ENCODE data around the gene MICU1. TPM values are rescaled to one million over a fixed set of nuclear protein-coding genes. Genes with fewer than 3 reads are reported as not detected.

Gene MICU1
- total and polyA plus RNA-seq, 10 of the 15 experiments (the other 5 are each of a cell fraction or from before 2014, with no cell fraction given): 18.2 to 36.4 (median 22.2) TPM

DNA sequence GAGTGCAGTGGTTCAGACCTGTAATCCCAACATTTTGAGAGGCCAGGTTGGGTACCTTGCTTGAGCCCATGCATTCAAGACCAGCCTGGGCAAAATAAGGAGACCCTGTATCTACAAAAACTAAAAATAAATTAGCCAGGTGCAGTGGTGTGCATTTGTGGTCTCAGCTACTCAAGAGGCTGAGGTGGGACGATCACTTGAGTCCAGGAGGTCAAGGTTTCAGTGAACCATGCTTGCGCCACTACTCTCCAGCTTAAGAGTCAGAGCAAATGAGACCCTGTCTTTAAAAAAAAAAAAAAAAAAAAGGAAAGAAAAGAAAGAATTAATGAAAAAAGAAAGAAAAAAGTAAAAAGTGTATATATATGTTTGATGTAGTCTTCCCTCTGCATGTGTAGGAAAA lies 24.7 kb downstream of the MICU1 start:
- H2AFZ ChIP-seq (ENCODE audit: control insufficient read depth, low read depth, low read length): no peak overlapping the region
- DNase-seq (ENCODE audit: low read depth, low spot score) (no peak), FAIRE-seq (no peak), ATAC-seq (no peak)
- no peak for TF ChIP-seq NFYB (IDR thresholded peaks at IDR 0.05; ENCODE audit: insufficient read depth, low read depth, low read length)
- no peak for TF ChIP-seq NFXL1 (IDR thresholded peaks at IDR 0.05; ENCODE audit: borderline replicate concordance)
- no peak for TF ChIP-seq HDAC6 (IDR thresholded peaks at IDR 0.05; ENCODE audit: unreplicated experiment)
- TF ChIP-seq, protein P1, sequence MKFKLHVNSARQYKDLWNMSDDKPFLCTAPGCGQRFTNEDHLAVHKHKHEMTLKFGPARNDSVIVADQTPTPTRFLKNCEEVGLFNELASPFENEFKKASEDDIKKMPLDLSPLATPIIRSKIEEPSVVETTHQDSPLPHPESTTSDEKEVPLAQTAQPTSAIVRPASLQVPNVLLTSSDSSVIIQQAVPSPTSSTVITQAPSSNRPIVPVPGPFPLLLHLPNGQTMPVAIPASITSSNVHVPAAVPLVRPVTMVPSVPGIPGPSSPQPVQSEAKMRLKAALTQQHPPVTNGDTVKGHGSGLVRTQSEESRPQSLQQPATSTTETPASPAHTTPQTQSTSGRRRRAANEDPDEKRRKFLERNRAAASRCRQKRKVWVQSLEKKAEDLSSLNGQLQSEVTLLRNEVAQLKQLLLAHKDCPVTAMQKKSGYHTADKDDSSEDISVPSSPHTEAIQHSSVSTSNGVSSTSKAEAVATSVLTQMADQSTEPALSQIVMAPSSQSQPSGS (IDR thresholded peaks at IDR 0.05; ENCODE audit: low read length): no peak
- TF ChIP-seq BACH1 (IDR thresholded peaks at IDR 0.05; ENCODE audit: borderline replicate concordance): no peak
- POLR2A ChIA-PET: interaction anchor here (0.6 to 0.7 kb wide), 2 partner anchors 12 to 1250 kb away, joined by 5 to 6 read pairs; no protein-coding TSS in a partner anchor
- no peaks in the 10 kb centered on the region for H3K9me3 ChIP-seq (replicated peaks; ENCODE audit: control insufficient read depth, insufficient read depth, low read length)
- H3K9ac ChIP-seq (ENCODE audit: control insufficient read depth, insufficient read depth, low read length): no peak overlapping the region
- no peaks in the 10 kb centered on the region for H3K27me3 ChIP-seq (replicated peaks in 1 of 2; ENCODE audit: control insufficient read depth in 2 of 2, insufficient read depth in 2 of 2, low read length in 1 of 2)
- H3K4me3 ChIP-seq: no peak overlapping the region
- intact Hi-C loops (cut with micrococcal nuclease; ENCODE audit: unreplicated experiment) (no loop called here), in situ Hi-C loops (cut with MboI) (no loop called here)
- H3K27ac ChIP-seq (ENCODE audit: control insufficient read depth, insufficient read depth): no peak overlapping the region
- H3K36me3 ChIP-seq (ENCODE audit: control insufficient read depth in 2 of 2, insufficient read depth in 2 of 2, low read length in 1 of 2): no peaks in the 10 kb centered on the region
- no peaks in the 10 kb centered on the region for H3K79me2 ChIP-seq (ENCODE audit: control insufficient read depth, insufficient read depth, low read length)
- H3K4me2 ChIP-seq (ENCODE audit: control insufficient read depth, insufficient read depth): no peak overlapping the region
- WGBS (ENCODE audit: insufficient coverage, insufficient replicate concordance, low lambda C conversion rate, missing lambda C conversion rate): 92% methylated on average over 2 of the region's 2 CpGs
- peaks cover 8% of the 10 kb centered on the region for H3K4me1 ChIP-seq (ENCODE audit: control insufficient read depth, insufficient read depth, low read length)
- RAD21 ChIA-PET (ENCODE audit: unreplicated experiment): no interaction called here
- SMC1A ChIA-PET (ENCODE audit: uncharacterized antibody, unreplicated experiment): interaction anchor here (0.6 kb wide), 1 partner anchor 366 kb away, joined by 3 read pairs; no protein-coding TSS in a partner anchor
- no TSS peak for BruUV-seq (replicated peaks)
- CTCF ChIA-PET: no interaction called here
- H4K20me1 ChIP-seq (ENCODE audit: control insufficient read depth, insufficient read depth): no peaks in the 10 kb centered on the region

Data from GM12878 (cell line).